ENCODE measurements around the gene GDF15. TPM values are rescaled to one million over a fixed set of nuclear protein-coding genes. Genes with fewer than 3 reads are reported as not detected.
"Not testable (repeated sequence)": the region's sequence is repeated elsewhere in the genome, so short reads cannot be mapped to it uniquely, and the experiment has no call there.

The GDF15 gene
- 0.26 TPM in 1 of 2 replicates, not detected in the other for total RNA-seq

- Mint-ChIP-seq H3K9me3 (no peaks in the 10 kb centered on the region), H3K4me1 (peaks cover 2% of the 10 kb centered on the region), H3K27me3 (peaks cover 41% of the 10 kb centered on the region), H3K4me3 (no peak within 1 kb of the TSS), H3K36me3 (ENCODE audit: low read depth) (no peaks in the 10 kb centered on the region), H3K27ac (no peak within 1 kb of the TSS)
- DNase-seq: peak; percentile 76
- intact Hi-C loops (cut with micrococcal nuclease): no loop called here
These were observed at the start of gene GDF15 for GRCh38 chr19:18385675-18386542. Gene GDF15 (plus strand): TSS chr19:18386158. CDS start chr19:18386190, 32 bp downstream.

- intact Hi-C loops (cut with micrococcal nuclease): no loop called here
- H3K27ac Mint-ChIP-seq: no peak overlapping the region
- H3K4me3 Mint-ChIP-seq: peak overlapping the region; percentile 1
- H3K27me3 Mint-ChIP-seq: no peaks in the 10 kb centered on the region
- no peaks in the 10 kb centered on the region for H3K9me3 Mint-ChIP-seq
- peaks cover 10% of the 10 kb centered on the region for H3K4me1 Mint-ChIP-seq
- peaks cover 7% of the 10 kb centered on the region for H3K36me3 Mint-ChIP-seq (ENCODE audit: low read depth)
- DNase-seq: no peak
These were observed 47.4 kb upstream of the GDF15 start for GRCh38 chr19:18338541-18338940.

- DNase-seq: no peak
- H3K4me3 Mint-ChIP-seq: peak overlapping the region; percentile 84
- intact Hi-C loops (cut with micrococcal nuclease): loop anchor here (1.0 to 2.0 kb wide), 2 partner anchors 71 to 136 kb away; no protein-coding TSS in a partner anchor
- peaks cover 10% of the 10 kb centered on the region for H3K4me1 Mint-ChIP-seq
- peaks cover 7% of the 10 kb centered on the region for H3K36me3 Mint-ChIP-seq (ENCODE audit: low read depth)
- no peaks in the 10 kb centered on the region for H3K27me3 Mint-ChIP-seq
- H3K27ac Mint-ChIP-seq: peak overlapping the region; percentile 74
- H3K9me3 Mint-ChIP-seq: no peaks in the 10 kb centered on the region
These were observed 46.2 kb upstream of the GDF15 start for GRCh38 chr19:18339723-18340122.

GRCh38 chr19:18340190-18340989, 45.6 kb upstream of the GDF15 start, which contains the start of gene PGPEP1:
Gene PGPEP1 (plus strand): TSS chr19:18340598. CDS start chr19:18340682, 84 bp downstream.
- Mint-ChIP-seq H3K36me3 (ENCODE audit: low read depth) (peaks cover 7% of the 10 kb centered on the region), H3K9me3 (no peaks in the 10 kb centered on the region), H3K27ac (peak within 1 kb of the TSS; percentile 90), H3K4me3 (peak within 1 kb of the TSS; percentile 84), H3K27me3 (no peaks in the 10 kb centered on the region), H3K4me1 (peaks cover 10% of the 10 kb centered on the region)
- peak; percentile 91 for DNase-seq
- intact Hi-C loops (cut with micrococcal nuclease): loop anchor here (1.0 to 2.0 kb wide), 2 partner anchors 70 to 137 kb away; no protein-coding TSS in a partner anchor

- Mint-ChIP-seq H3K9me3 (no peaks in the 10 kb centered on the region), H3K4me3 (peak overlapping the region; percentile 84), H3K36me3 (ENCODE audit: low read depth) (peaks cover 8% of the 10 kb centered on the region), H3K27ac (peak overlapping the region; percentile 90), H3K27me3 (no peaks in the 10 kb centered on the region), H3K4me1 (peaks cover 10% of the 10 kb centered on the region)
- peak; percentile 86 for DNase-seq
- intact Hi-C loops (cut with micrococcal nuclease): loop anchor here (1.0 to 2.0 kb wide), 2 partner anchors 70 to 138 kb away; no protein-coding TSS in a partner anchor
These were observed 44.7 kb upstream of the GDF15 start for GRCh38 chr19:18340990-18341868.

GRCh38 chr19:18342090-18342632, 43.8 kb upstream of the GDF15 start:
- Mint-ChIP-seq H3K27ac (peak overlapping the region; percentile 29), H3K4me1 (peaks cover 10% of the 10 kb centered on the region), H3K36me3 (ENCODE audit: low read depth) (peaks cover 13% of the 10 kb centered on the region), H3K27me3 (no peaks in the 10 kb centered on the region), H3K9me3 (no peaks in the 10 kb centered on the region), H3K4me3 (no peak overlapping the region)
- DNase-seq: no peak
- intact Hi-C loops (cut with micrococcal nuclease): no loop called here

GRCh38 chr19:18344582-18344950, 41.4 kb upstream of the GDF15 start:
- intact Hi-C loops (cut with micrococcal nuclease): no loop called here
- DNase-seq: no peak
- H3K4me1 Mint-ChIP-seq: peaks cover 8% of the 10 kb centered on the region
- H3K27ac Mint-ChIP-seq: no peak overlapping the region
- no peaks in the 10 kb centered on the region for H3K9me3 Mint-ChIP-seq
- H3K36me3 Mint-ChIP-seq (ENCODE audit: low read depth): peaks cover 13% of the 10 kb centered on the region
- no peaks in the 10 kb centered on the region for H3K27me3 Mint-ChIP-seq
- H3K4me3 Mint-ChIP-seq: no peak overlapping the region

GRCh38 chr19:18345296-18345695, 40.7 kb upstream of the GDF15 start:
- no peaks in the 10 kb centered on the region for H3K27me3 Mint-ChIP-seq
- no peaks in the 10 kb centered on the region for H3K9me3 Mint-ChIP-seq
- intact Hi-C loops (cut with micrococcal nuclease): no loop called here
- no peak overlapping the region for H3K27ac Mint-ChIP-seq
- H3K4me1 Mint-ChIP-seq: peaks cover 7% of the 10 kb centered on the region
- H3K4me3 Mint-ChIP-seq: no peak overlapping the region
- peaks cover 13% of the 10 kb centered on the region for H3K36me3 Mint-ChIP-seq (ENCODE audit: low read depth)
- DNase-seq: no peak

- DNase-seq: no peak
- Mint-ChIP-seq H3K4me1 (peaks cover 6% of the 10 kb centered on the region), H3K27ac (no peak overlapping the region), H3K27me3 (no peaks in the 10 kb centered on the region), H3K4me3 (no peak overlapping the region), H3K9me3 (no peaks in the 10 kb centered on the region), H3K36me3 (ENCODE audit: low read depth) (peaks cover 13% of the 10 kb centered on the region)
- intact Hi-C loops (cut with micrococcal nuclease): no loop called here
These were observed 39.9 kb upstream of the GDF15 start for GRCh38 chr19:18346091-18346490.

GRCh38 chr19:18348171-18348570, 37.8 kb upstream of the GDF15 start:
- H3K4me3 Mint-ChIP-seq: no peak overlapping the region
- H3K36me3 Mint-ChIP-seq (ENCODE audit: low read depth): peaks cover 10% of the 10 kb centered on the region
- DNase-seq: no peak
- H3K9me3 Mint-ChIP-seq: no peaks in the 10 kb centered on the region
- no peak overlapping the region for H3K27ac Mint-ChIP-seq
- no peaks in the 10 kb centered on the region for H3K4me1 Mint-ChIP-seq
- H3K27me3 Mint-ChIP-seq: no peaks in the 10 kb centered on the region
- intact Hi-C loops (cut with micrococcal nuclease): loop anchor here (2.0 kb wide), 1 partner anchor 63 kb away; no protein-coding TSS in a partner anchor

- not testable (repeated sequence) for H3K4me3 Mint-ChIP-seq; DNase-seq; H3K27me3 Mint-ChIP-seq; H3K9me3 Mint-ChIP-seq; H3K36me3 Mint-ChIP-seq (ENCODE audit: low read depth); H3K4me1 Mint-ChIP-seq; H3K27ac Mint-ChIP-seq
- intact Hi-C loops (cut with micrococcal nuclease): loop anchor here (2.0 kb wide), 1 partner anchor 62 kb away; no protein-coding TSS in a partner anchor
These were observed 37.1 kb upstream of the GDF15 start for GRCh38 chr19:18348818-18349339.

GRCh38 chr19:18349524-18350128, 36.3 kb upstream of the GDF15 start:
- no peak overlapping the region for H3K4me3 Mint-ChIP-seq
- no peak overlapping the region for H3K27ac Mint-ChIP-seq
- DNase-seq: peak; percentile 71
- intact Hi-C loops (cut with micrococcal nuclease): loop anchor here (2.0 kb wide), 1 partner anchor 61 kb away; no protein-coding TSS in a partner anchor
- no peaks in the 10 kb centered on the region for H3K4me1 Mint-ChIP-seq
- H3K27me3 Mint-ChIP-seq: no peaks in the 10 kb centered on the region
- peaks cover 8% of the 10 kb centered on the region for H3K36me3 Mint-ChIP-seq (ENCODE audit: low read depth)
- no peaks in the 10 kb centered on the region for H3K9me3 Mint-ChIP-seq
